Heart right ventricle (tissue), 16 donors: ENCODE results near the gene PHF12. TPM values are rescaled to one million over a fixed set of nuclear protein-coding genes. Genes with fewer than 3 reads are reported as not detected.

Experiments used
- ATAC-seq, 8 donors: fragments of 200-7000 bp; cut with Tn5 transposase; one replicate each; pipeline ENCODE4 v1.9.1; 2020; ENCODE audit warnings: mild to moderate bottlenecking in 8 of 8, moderate library complexity in 8 of 8, moderate number of reproducible peaks in 1 of 8
- DNase-seq, 2 donors: peaks; one replicate each; pipeline ENCODE4 v3.0.0-alpha.2; 2020
- H3K27ac ChIP-seq, 10 donors: fragments of 200-600 bp; sonication (generic) in 2 of 10; one replicate each; pipeline versions ENCODE4 v1.5.0 to v1.8.0; 2020 to 2022; ENCODE audit warnings: mild to moderate bottlenecking in 3 of 10
- H3K27me3 ChIP-seq, 7 donors: fragments of 200-600 bp; one replicate each; pipeline ENCODE4 v1.8.0; 2021 to 2022; ENCODE audit warnings: mild to moderate bottlenecking in 2 of 7
- H3K36me3 ChIP-seq, 9 donors: fragments of 200-600 bp; sonication (generic) in 1 of 9; one replicate each; pipeline versions ENCODE4 v1.5.0 to v1.8.0; 2020 to 2022; ENCODE audit warnings: mild to moderate bottlenecking in 2 of 9
- H3K4me1 ChIP-seq, 9 donors: fragments of 200-600 bp; sonication (generic) in 1 of 9; one replicate each; pipeline versions ENCODE4 v1.5.0 to v1.8.0; 2020 to 2022; ENCODE audit warnings: mild to moderate bottlenecking in 4 of 9
- H3K4me3 ChIP-seq, 10 donors: fragments of 200-600 bp; sonication (generic) in 2 of 10; one replicate each; pipeline versions ENCODE4 v1.5.0 to v1.8.0; 2020 to 2022; ENCODE audit warnings: mild to moderate bottlenecking in 7 of 10, moderate library complexity in 2 of 10
- H3K9me3 ChIP-seq, 11 donors: fragments of 200-600 bp in 10 of 11; sonication (generic) in 2 of 11; one replicate each; pipeline versions ENCODE4 v1.5.0 to v1.8.0; 2013 to 2022; ENCODE audit warnings: mild to moderate bottlenecking in 2 of 11, control low read depth in 1 of 11, moderate library complexity in 1 of 11
- WGBS, 2 donors: extraction: QIAGEN DNeasy Blood & Tissue Kit; methylation state at CpG; one replicate each; pipeline ENCODE4 v1.1.7; 2013; ENCODE audit warnings: inconsistent platforms in 1 of 2; 5-methylcytosine and 5-hydroxymethylcytosine counted together
- intact Hi-C, 10 donors: fragments of 100-400 bp; cut with DNase I; formaldehyde crosslinking; loops; one replicate each; pipeline versions ENCODE4 v1.11.1 to v1.14.2; 2022
- polyA plus RNA-seq, 2 donors: library from polyadenylated mRNA; stranded (reverse); fragments of 200-250 nt; gene quantifications; one replicate each; pipeline ENCODE4 v1.2.3, GENCODE V29; 2013
- total RNA-seq, 10 donors: library from RNA; stranded (reverse); fragmentation: NEBNext Ultra II Directional in 3 of 10; extraction: Animal tissue kit (Norgen Biotek cat#: 25700) in 3 of 10; gene quantifications; one replicate each; pipeline versions ENCODE4 v1.2.1 to v1.2.4, GENCODE V29; 2021 to 2023
- TF ChIP-seq, protein P1 (sequence below), 9 donors: fragments of 200-600 bp; sonication (generic) in 2 of 9; IDR thresholded peaks; one replicate each; pipeline versions ENCODE4 v1.5.0 to v1.8.0; 2021 to 2022; ENCODE audit warnings: antibody characterized with exemption in 9 of 9, mild to moderate bottlenecking in 5 of 9, moderate library complexity in 1 of 9
- donor health status: Arrhythmogenic right ventricular cardiomyopathy.
- donor health status: ischemic (EF 13 %, LVEDD 7.1; RV severe dilation, severe dysfunction).
- donor health status: healthy with polysubstance abuse.
- donor health status: DM: no; HTN: yes; CAD: no.
- donor health status: DM: no; HTN: no; CAD: no.
- donor health status: ischemic (EF 25% LVEDD 6.9; RV normal size, moderate dysfunction).
- donor health status: ischemic (EF 25% LVEDD 5.7; RV mildly dilated, moderate dysfunction).
- donor health status: healthy.
- donor health status: DM: yes; HTN: yes; CAD: no.
- donor health status: Ischemic cardiomyopathy.
- donor health status: ischemic (EF 35%, LVEDD 5.7; RV mildly dilated, moderate dysfunction).
- donor health status: nonischemic (EF 11% LVEDD 7.7; RV severe dilation, severe dysfunction).
- donor health status: DM: yes; HTN: yes; CAD: no.
- donor health status: PGD.
- donor health status: ischemic (EF 29% LVEDD 5.4; RV normal size, mild dysfunction).
- donor health status: nonischemic (EF 23%, LVEDD 6.1; RV moderate dilation, normal function).

The PHF12 gene
- total and polyA plus RNA-seq, 12 donors = 7.3 to 28.0 (median 20.9) TPM

DNA sequence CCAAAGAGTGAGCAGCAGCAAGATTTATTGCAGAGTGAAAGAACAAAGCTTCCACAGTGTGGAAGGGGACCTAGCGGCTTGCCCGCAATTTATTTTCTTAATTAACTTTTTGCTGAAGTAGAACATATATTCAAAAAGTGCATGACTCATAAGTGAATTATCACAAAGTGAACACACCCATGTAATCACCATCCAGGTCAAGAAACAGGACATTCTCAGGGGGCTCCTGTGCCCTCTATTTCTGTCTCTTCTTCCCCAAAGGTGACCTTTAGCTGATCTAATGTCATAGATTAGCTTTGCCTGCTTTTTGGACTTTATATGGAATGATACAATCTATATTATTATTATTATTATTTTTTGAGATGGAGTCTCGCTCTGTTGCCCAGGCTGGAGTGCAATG is 76.6 kb downstream of the PHF12 start:
- intact Hi-C loops = no loop called here
- Histone ChIP-seq H3K27me3 (no peaks in the 10 kb centered on the region), H3K27ac (no peak overlapping the region), H3K9me3 (no peaks in the 10 kb centered on the region), H3K4me1 (no peaks in the 10 kb centered on the region), H3K4me3 (no peak overlapping the region), H3K36me3 (peaks cover 0 to 20% (median 12%) of the 10 kb centered on the region in 9 donors)
- DNase-seq = no peak
- WGBS, 2 donors = 88 to 91% methylated on average over 3 of the region's 3 CpGs
- TF ChIP-seq, protein P1, sequence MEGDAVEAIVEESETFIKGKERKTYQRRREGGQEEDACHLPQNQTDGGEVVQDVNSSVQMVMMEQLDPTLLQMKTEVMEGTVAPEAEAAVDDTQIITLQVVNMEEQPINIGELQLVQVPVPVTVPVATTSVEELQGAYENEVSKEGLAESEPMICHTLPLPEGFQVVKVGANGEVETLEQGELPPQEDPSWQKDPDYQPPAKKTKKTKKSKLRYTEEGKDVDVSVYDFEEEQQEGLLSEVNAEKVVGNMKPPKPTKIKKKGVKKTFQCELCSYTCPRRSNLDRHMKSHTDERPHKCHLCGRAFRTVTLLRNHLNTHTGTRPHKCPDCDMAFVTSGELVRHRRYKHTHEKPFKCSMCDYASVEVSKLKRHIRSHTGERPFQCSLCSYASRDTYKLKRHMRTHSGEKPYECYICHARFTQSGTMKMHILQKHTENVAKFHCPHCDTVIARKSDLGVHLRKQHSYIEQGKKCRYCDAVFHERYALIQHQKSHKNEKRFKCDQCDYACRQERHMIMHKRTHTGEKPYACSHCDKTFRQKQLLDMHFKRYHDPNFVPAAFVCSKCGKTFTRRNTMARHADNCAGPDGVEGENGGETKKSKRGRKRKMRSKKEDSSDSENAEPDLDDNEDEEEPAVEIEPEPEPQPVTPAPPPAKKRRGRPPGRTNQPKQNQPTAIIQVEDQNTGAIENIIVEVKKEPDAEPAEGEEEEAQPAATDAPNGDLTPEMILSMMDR (IDR thresholded peaks at IDR 0.05) = no peak
- ATAC-seq = no peak

DNA sequence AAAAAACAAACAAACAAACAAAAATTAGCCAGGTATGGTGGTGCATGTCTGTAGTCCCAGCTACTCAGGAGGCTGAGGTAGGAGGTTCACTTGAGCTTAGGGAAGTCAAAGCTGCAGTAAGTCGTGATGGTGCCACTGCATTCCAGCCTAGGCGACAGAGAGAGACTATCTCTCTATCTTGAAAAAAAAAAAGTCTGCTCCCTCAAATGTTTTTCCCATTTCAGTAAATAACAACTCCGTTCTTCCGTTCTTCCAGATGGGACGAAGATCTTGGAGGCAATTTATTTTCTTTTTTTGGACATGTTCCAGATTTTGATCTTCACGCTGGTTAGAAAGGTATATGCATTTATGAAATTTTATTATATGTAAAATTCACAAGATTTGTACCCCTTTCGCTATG is 77.5 kb downstream of the PHF12 start:
- no peaks in the 10 kb centered on the region for H3K9me3 ChIP-seq
- TF ChIP-seq, protein P1 (IDR thresholded peaks at IDR 0.05) = no peak
- DNase-seq = no peak
- H3K4me3 ChIP-seq = no peak overlapping the region
- peaks cover 0 to 11% (median 2%) of the 10 kb centered on the region in 9 donors for H3K36me3 ChIP-seq
- intact Hi-C loops = no loop called here
- H3K27me3 ChIP-seq = no peaks in the 10 kb centered on the region
- WGBS, 2 donors = 87 to 90% methylated on average over 7 of the region's 7 CpGs
- no peaks in the 10 kb centered on the region for H3K4me1 ChIP-seq
- H3K27ac ChIP-seq = no peak overlapping the region
- no peak for ATAC-seq

DNA sequence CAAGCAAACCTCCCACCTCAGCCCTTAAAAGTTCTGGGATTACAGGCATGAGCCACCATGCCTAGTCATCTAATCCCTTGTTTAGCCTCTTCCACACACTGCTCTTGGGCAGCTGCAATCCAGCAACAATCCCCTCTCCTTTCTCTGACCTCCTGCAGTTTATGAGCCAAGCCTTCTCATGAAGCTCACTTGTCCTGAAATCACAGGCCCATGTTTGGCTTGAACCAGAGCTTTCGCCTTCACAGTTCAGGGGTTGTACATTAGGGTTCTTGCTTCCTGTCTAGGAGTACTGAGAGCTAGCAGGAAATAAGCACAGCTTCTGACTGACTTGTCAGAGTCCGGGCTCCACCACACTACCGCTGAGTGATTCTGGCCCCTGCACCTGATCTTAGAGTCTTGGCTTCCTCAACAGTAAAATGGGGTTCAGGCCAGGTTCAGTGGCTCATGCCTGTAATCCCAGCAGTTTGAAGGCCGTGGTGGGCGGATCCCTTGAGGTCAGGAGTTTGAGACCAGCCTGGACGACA is 80.2 kb downstream of the PHF12 start:
- Histone ChIP-seq H3K9me3 (no peaks in the 10 kb centered on the region), H3K36me3 (no peaks in the 10 kb centered on the region), H3K27me3 (no peaks in the 10 kb centered on the region), H3K4me3 (no peak overlapping the region), H3K4me1 (no peaks in the 10 kb centered on the region), H3K27ac (peak overlapping the region in 1 of 10 donors; percentile 46)
- 82 to 84% methylated on average over 6 of the region's 6 CpGs for WGBS, 2 donors
- DNase-seq (no peak), ATAC-seq (no peak)
- intact Hi-C loops = no loop called here
- TF ChIP-seq, protein P1 (IDR thresholded peaks at IDR 0.05) = no peak

DNA sequence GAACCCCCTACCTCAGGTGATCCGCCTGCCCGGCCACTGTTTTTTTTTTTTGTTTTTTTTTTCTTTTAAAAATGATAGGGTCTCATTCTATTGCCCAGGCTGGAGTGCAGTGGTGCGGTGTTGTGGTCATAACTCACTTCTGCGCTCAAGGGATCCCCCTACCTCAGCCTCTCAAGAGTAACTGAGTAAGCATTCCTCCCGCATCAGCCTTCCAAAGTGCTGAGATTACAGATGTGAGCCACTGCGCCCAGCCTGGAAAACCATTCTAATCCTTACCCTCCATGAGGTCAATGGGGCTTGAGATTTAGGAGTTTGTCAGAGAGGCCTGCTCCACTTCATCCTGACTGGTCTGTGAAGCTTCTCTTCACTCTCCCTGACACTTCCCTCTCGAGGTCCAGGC is 84.0 kb downstream of the PHF12 start:
- TF ChIP-seq, protein P1 (IDR thresholded peaks at IDR 0.05) = no peak
- ATAC-seq (no peak), DNase-seq (no peak)
- Histone ChIP-seq H3K9me3 (no peaks in the 10 kb centered on the region), H3K4me1 (no peaks in the 10 kb centered on the region), H3K36me3 (peaks cover 0 to 3% (median 0%) of the 10 kb centered on the region in 9 donors), H3K27me3 (no peaks in the 10 kb centered on the region), H3K27ac (no peak overlapping the region), H3K4me3 (no peak overlapping the region)
- intact Hi-C loops = loop anchor here in 1 of 10 donors (10.0 kb wide), 1 partner anchor 102 kb away; no protein-coding TSS in a partner anchor
- 78 to 82% methylated on average over 7 of the region's 7 CpGs for WGBS, 2 donors
